NK-92 treated with Interleukin-12 subunit alpha and Interleukin-12 subunit beta, amount 100 ng/mL, for 24 hours (cell line): ENCODE results near the gene CFAP52.
"Not testable (repeated sequence)": the region's sequence is repeated elsewhere in the genome, so short reads cannot be mapped to it uniquely, and the experiment has no call there.

ENCODE experiments used
- DNase-seq: peaks from one replicate; lab custom pipeline; 2025; lab: John Stamatoyannopoulos, UW

CFAP52 gene

DNA sequence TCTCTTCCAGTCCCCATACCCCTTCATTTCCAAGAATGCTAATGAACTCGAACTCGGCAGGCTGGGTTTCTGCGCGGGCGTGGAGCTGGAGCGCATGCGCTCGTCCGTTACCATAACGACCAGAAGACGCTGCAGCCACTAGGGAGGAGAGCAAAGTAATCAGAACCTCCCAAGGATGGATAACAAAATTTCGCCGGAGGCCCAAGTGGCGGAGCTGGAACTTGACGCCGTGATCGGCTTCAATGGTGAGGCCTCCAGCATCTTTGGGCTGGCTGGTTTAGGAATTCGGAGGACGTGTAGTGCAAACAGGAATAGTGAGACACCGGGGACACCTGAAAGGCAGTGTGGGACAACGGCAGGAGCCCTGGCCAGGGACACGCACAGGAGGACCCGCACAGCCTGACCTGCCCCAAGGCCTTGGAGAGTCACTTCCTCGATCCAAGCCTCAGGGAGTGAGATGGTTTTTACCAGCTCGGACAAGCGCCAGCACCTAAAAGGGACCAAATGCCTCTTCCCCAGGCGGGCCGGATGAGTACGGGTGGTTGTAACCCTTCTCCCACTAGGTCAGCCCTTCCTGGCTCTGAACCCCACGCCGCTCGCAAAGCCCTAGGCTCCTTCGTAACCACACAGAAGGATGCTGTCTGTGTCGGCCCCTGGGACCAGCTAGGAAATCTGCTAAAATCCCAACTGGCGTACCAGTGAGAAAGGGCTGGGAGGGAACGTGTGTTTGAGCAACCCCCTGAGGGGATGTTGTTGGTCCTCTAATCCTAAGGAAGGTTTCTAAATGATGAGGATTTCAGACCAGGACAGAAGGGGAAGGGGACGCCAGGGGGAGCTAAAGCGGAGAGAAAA, at the start of gene CFAP52:
Gene CFAP52, plus strand, starts transcription at position 122 of the 852 bp plus-strand sequence. Its CDS starts 54 bp downstream, at position 176.
- DNase-seq = no peak

DNA sequence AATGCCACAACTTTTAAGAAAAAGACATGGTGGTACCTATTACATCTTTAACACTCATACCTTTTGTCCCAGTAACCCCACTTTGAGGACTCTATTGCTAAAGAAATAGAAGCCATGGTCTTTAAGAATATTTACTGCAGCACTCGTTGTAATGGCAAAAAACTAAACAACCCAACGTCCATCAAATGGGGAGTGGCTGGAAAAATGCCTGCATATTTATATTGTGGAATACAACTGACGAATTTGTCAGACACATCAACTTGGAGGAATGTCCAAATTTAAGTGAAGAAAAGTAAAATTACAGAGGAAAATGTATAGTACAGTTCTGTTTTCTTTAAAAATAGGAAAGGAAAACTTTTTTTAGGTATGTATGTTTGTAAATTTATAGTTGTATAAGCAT, 48.7 kb upstream of the CFAP52 start:
- DNase-seq = no peak

DNA sequence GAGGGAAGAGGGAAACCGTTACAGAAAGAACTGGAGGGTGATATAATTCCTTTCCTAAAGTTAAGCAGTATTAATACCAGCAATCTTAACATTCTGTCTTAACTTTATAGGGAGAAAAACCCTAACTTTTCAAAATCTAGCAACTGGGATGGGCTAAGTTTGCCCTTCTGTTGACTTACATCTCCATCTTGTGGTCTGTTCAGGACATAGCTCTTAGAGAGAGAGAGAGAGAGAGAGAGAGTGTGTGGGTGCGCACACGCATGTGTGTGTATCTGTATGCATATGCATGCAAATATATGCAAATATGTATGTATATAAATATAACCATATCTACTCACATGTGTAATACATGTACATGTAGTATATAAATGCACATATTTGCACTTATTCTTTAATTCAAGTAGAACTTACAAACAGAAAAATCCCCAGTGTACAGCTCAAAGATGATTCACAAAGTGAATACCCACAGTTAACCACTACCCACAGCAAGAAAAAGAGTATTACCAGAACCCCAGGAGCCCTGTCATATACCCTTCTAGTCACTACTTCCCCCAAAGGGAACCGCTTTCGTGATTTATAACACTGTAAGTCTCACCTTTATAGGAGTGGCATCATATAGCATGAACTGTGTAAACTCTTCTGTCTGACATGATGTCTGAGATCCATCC, 47.3 kb upstream of the CFAP52 start:
- no peak for DNase-seq

DNA sequence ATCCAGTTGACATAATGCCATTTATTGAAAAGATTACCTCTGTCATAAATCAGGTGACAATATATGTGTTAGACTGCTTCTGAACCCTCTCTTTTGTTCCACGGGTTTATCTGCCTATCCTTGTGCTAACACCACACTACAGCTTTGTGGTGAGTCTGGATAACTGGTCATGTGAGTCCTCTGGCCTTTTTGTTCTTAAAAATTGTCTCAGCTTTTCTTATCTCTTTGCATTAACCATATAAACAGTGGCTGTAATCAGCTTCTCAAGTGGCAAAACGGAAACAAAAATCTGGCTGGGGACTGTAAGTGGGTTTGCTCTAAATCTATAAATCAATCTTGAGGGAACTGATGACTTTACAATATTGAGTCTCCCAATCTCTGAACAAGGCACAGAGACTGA, 45.4 kb upstream of the CFAP52 start:
- no peak for DNase-seq

GRCh38 chr17:9532715-9533114, 43.7 kb upstream of the CFAP52 start:
- no peak for DNase-seq

GRCh38 chr17:9533441-9533840, 43.0 kb upstream of the CFAP52 start:
- DNase-seq = no peak

DNA sequence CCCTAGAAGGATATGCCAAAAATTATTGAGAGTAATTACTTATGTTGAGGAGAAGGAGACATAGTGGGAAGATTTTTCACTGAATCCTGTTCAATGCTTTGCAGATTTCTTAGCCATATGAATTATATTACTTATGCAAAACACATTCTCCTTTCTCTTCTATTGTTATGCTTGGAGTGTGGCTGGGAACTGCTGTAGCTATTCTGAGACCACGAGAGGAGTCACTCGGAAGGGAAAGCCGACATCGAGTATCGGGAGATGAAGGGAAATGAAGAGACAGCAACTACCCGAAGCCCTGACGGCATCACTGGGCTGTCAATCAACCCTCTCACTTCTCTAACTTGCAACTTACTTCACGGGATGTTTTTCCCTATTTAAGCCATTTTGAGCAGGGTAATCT, 40.4 kb upstream of the CFAP52 start:
- DNase-seq = no peak

GRCh38 chr17:9537177-9537776, 39.2 kb upstream of the CFAP52 start:
- no peak for DNase-seq

DNA sequence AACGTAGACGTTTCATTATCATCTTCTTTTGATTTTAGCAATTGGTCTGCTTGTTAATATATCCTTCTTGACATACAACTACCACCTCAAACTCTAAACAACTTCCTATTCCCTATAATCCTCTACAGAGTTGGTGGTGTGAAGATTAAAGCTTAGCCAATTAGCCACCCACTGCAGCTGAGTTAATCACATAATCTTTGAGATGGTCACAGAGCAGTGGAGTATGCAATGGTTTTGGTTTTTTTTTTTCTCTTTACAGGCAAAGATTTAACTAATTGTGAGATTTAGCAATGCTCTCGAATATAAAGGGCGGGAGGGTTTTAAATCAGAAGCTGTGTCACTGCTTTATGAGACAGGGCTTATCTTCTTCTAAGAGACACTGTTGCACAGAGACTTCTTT, 37.8 kb upstream of the CFAP52 start:
- no peak for DNase-seq

DNA sequence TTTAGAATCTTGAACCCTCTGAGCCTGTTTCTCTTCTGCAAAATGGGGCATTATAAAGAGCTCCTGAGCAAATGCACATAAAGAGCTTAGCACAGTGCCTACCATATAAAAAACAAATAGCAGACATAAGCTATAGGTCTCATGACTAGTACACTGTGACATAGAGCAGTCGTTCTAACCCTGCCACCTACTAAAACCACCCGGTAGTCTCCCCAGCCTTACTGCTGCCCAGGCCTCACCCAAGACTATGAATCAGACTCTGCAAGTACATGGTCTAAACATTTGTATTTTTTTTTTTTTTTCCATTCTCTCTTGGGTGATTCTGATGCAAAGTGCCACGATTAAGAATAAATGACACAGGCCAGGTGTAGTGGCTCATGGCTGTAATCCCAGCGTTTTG, 34.7 kb upstream of the CFAP52 start:
- no peak for DNase-seq

- DNase-seq = no peak
Observed at GRCh38 chr17:9544221-9544620, 32.2 kb upstream of the CFAP52 start.

- no peak for DNase-seq
Observed at GRCh38 chr17:9549215-9549614, 27.2 kb upstream of the CFAP52 start.

DNA sequence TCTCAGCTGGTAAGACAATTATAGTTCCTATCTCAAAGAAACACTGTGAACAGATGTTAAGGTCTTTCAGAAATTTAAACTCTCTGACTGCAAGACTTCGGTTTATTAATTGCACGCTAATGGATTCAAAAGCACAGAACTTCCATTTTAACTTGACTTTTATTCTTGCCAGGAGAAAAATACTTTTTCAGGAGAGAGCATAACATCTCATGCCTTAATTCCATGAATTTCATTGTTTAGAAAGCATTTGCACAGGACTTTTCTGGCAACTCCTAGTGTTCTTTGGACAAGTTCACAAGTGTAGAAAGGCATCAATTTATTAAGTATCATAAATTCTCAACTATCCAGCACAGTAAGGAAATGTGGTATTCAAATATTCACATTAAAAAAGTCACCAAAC, 23.3 kb upstream of the CFAP52 start:
- DNase-seq = no peak

DNA sequence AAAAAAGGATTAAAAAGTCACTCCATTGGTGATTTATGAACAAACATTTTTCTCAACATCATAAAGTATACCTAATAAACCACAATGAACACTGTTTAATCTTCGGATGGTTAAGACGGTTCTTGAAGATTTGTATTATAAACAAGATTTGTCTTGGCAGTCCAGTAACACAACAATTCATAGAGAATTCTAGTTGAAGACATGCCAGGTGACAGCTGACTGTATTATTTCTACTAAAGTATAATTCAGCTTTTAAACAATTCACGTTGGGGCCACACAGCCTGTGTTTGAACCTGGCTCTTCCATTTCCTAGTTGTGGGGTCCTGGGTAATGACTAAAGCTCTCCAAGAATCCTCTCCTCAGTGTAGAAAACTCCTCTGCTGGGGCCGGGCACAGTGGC, 22.8 kb upstream of the CFAP52 start:
- DNase-seq = no peak

- DNase-seq = not testable (repeated sequence)
Observed at GRCh38 chr17:9554715-9555114, 21.7 kb upstream of the CFAP52 start.

DNA sequence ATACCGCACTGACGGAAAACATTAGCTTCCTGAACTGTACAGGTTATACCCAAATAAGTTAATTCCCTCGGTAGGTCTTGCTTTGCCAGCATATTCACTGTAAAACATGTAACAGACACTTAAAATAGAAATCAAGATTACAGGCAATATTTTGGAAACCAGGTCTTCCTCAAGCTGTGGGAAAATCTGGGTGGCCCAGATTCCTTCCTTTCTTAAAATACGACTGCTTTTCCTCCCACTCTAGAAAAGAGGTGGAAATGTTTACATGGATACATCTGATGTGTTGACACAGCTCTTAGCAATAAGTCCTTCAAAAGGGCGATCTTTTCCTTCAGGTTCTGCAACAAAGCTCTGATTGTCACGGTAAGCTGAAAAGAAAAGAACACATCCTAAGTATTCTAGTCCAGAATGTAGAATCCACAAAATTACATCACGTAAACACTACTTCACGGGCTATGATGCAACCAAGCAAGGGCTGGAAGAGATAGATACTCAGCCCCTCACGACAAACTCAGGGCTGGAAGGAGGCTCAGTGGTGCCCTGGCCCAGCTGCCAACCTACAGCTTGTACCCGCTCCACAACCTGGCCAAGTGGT, 19.2 kb upstream of the CFAP52 start:
- DNase-seq = no peak

GRCh38 chr17:9557857-9558256, 18.6 kb upstream of the CFAP52 start:
- no peak for DNase-seq

- DNase-seq = no peak
Observed at GRCh38 chr17:9564104-9564503, 12.3 kb upstream of the CFAP52 start.

- DNase-seq = no peak
Observed at GRCh38 chr17:9566067-9566466, 10.4 kb upstream of the CFAP52 start.

DNA sequence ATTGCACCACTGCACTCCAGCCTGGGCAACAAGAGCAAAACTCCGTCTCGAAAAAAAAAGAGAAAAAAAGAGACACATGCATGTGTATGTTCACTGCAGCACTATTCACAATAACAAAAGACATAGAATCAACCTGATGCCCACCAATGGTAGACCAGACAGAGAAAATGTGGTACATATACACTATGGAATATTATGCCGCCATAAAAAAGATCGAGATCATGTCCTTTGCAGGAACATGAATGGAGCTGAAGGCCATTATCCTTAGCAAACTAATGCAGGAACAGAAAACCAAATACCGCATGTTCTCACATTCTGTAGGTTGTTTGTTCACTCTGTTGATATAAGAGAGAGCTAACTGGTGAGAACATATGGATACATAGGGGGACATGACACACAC, 9.7 kb upstream of the CFAP52 start:
- DNase-seq = not testable (repeated sequence)

DNA sequence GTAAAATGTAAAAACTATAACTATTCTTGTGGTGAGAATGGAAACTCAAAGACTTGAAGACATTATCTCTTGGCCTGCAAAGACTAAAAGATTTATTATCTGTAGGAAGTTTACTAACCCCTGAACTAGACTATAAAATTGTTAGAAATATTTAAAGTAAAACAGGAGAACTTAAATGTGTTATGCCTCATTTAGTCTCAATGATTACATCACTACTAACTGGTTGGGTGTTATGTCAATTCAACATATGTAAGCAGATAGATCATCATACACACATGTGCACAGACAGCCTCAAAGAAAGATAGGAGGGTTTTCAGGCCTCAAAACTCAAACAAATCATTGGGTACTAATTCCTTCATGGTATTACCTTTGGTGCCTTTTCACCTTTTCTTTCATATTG, 8.4 kb upstream of the CFAP52 start:
- DNase-seq = no peak

GRCh38 chr17:9568957-9569588, 7.4 kb upstream of the CFAP52 start:
- no peak for DNase-seq
